Psoas muscle (tissue), 8 donors: ENCODE data around the gene C16orf95. TPM values are rescaled to one million over a fixed set of nuclear protein-coding genes. Genes with fewer than 3 reads are reported as not detected.

Source experiments
- ATAC-seq, 4 donors: fragments of 200-7000 bp; cut with Tn5 transposase; one replicate each; pipeline ENCODE4 v1.9.1; 2020; ENCODE audit warnings: moderate library complexity in 3 of 4, mild to moderate bottlenecking in 2 of 4
- DNase-seq, 2 donors: peaks; one replicate each; pipeline ENCODE4 v3.0.0-alpha.2; 2020
- H3K27ac ChIP-seq: fragments of 200-600 bp; one replicate; pipeline ENCODE4 v1.8.0; 2022
- H3K27me3 ChIP-seq, 3 donors: fragments of 200-600 bp in 1 of 3; one replicate each; pipeline versions ENCODE4 v1.6.1 to v1.8.0; 2013 to 2022; ENCODE audit warnings: low read length in 2 of 3, mild to moderate bottlenecking in 2 of 3, moderate library complexity in 1 of 3; ENCODE audit not compliant: insufficient read depth in 3 of 3
- H3K36me3 ChIP-seq, 2 donors: fragments of 200-600 bp in 1 of 2; one replicate each; pipeline versions ENCODE4 v1.6.1 to v1.8.0; 2013 to 2022; ENCODE audit warnings: low read depth in 1 of 2, mild to moderate bottlenecking in 1 of 2, moderate library complexity in 1 of 2; ENCODE audit not compliant: insufficient read depth in 1 of 2
- H3K4me1 ChIP-seq: fragments of 200-600 bp; one replicate; pipeline ENCODE4 v1.8.0; 2022
- H3K4me3 ChIP-seq: fragments of 200-600 bp; one replicate; pipeline ENCODE4 v1.8.0; 2022; ENCODE audit warnings: mild to moderate bottlenecking
- H3K9me3 ChIP-seq: fragments of 200-600 bp; one replicate; pipeline ENCODE4 v1.8.0; 2022
- WGBS, 3 donors: extraction: QIAGEN DNeasy Blood & Tissue Kit; methylation state at CpG; one replicate each; pipeline versions ENCODE4 v1.1.6 to v1.1.7; 2013; 5-methylcytosine and 5-hydroxymethylcytosine counted together
- intact Hi-C, 2 donors: fragments of 100-400 bp; cut with DNase I; formaldehyde crosslinking; loops; one replicate each; pipeline versions ENCODE4 v1.11.0 to v1.14.2; 2022
- polyA plus RNA-seq, 3 donors: library from polyadenylated mRNA; stranded (reverse); fragments of 200-250 nt; gene quantifications; one replicate each; pipeline ENCODE4 v1.2.3, GENCODE V29; 2013
- total RNA-seq, 4 donors: library from RNA; stranded (reverse); fragmentation: NEBNext Ultra II Directional in 2 of 4; extraction: Animal tissue kit (Norgen Biotek cat#: 25700) in 2 of 4; gene quantifications; one replicate each; pipeline versions ENCODE4 v1.2.1 to v1.2.4, GENCODE V29; 2021 to 2023
- TF ChIP-seq, protein P1 (sequence below): fragments of 200-600 bp; IDR thresholded peaks from one replicate; pipeline ENCODE4 v1.8.0; 2022; ENCODE audit warnings: antibody characterized with exemption
- donor health status: healthy with polysubstance abuse.
- donor health status: DM: no; HTN: no; CAD: no; lungs with moderate emphysema.
- donor health status: Bipolar disorder and iron deficiency.
- donor health status: healthy.
- donor health status: DM: yes; HTN: yes; CAD: no.
- donor health status: DM: no; HTN: no; CAD: no.
- donor health status: DM: no; HTN: no; CAD: no.
- donor health status: DM: yes; HTN: yes; CAD: no.

Gene C16orf95
- total and polyA plus RNA-seq, 7 donors = 1.7 to 8.1 (median 5.4) TPM

DNA sequence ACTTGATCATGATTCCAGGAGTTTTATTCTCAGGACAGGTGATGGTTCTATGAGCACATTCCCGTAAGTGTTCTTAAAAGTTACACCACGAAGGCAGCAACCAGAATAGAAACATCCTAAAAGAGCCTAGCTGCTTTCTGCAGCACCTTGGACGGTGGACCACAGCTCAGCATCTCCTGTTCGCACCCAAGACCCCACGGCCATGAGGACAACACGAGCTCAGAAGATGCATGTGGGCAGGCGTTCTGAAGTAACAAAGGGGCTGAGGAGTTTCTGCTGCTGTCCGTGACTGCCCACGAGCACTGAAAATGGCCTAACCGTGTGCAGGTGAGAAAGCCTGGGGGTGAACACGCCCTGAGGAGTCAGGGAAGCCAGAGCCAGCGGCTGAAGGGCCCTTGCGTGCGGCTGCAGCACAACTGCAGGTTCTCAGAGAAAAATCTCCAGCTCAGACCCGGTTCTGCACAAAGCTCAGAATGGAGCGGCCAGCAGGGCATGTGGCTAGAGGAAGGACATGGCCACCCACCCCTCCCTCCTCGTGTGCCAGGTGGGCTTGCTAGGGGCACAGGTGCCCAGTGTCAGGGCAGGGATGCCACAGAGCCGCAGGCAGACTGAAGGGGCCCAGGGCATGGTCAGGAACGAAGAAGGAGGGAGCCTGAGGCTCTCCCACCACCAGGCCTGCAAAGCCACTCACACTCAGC is 10.8 kb upstream of the C16orf95 start:
- peaks cover 0 to 43% of the 10 kb centered on the region in 2 donors for H3K36me3 ChIP-seq
- no peaks in the 10 kb centered on the region for H3K27me3 ChIP-seq
- TF ChIP-seq, protein P1, sequence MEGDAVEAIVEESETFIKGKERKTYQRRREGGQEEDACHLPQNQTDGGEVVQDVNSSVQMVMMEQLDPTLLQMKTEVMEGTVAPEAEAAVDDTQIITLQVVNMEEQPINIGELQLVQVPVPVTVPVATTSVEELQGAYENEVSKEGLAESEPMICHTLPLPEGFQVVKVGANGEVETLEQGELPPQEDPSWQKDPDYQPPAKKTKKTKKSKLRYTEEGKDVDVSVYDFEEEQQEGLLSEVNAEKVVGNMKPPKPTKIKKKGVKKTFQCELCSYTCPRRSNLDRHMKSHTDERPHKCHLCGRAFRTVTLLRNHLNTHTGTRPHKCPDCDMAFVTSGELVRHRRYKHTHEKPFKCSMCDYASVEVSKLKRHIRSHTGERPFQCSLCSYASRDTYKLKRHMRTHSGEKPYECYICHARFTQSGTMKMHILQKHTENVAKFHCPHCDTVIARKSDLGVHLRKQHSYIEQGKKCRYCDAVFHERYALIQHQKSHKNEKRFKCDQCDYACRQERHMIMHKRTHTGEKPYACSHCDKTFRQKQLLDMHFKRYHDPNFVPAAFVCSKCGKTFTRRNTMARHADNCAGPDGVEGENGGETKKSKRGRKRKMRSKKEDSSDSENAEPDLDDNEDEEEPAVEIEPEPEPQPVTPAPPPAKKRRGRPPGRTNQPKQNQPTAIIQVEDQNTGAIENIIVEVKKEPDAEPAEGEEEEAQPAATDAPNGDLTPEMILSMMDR = no peak
- no peaks in the 10 kb centered on the region for H3K9me3 ChIP-seq
- 84 to 92% (median 87%) methylated on average over 19 of the region's 19 CpGs for WGBS, 3 donors
- ATAC-seq (no peak), DNase-seq (peak in 1 of 2 donors; percentile 38)
- no peak overlapping the region for H3K27ac ChIP-seq
- peaks cover 30% of the 10 kb centered on the region for H3K4me1 ChIP-seq
- no peak overlapping the region for H3K4me3 ChIP-seq
- intact Hi-C loops = loop anchor here in 1 of 2 donors (5.0 kb wide), 1 partner anchor 44 kb away; no protein-coding TSS in a partner anchor

DNA sequence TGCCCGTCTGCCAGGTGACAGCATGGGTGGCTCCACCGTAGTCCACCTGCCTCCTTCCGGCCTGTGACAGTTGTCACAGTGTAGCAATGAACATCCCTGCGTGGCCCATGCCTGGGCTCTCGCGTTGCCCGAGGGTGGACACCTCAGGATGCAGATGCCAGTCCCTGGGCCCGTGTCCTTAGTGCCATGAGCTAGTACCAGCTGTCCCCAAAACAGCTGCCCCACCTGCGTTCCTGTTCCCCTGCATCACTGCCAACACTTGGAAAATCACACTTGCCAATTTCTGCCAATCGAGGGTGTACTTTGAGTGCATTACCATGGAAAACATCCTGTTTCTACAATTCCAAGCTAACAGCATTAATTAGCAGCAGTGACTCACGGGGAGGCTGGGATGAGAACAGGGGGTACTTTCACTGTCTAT is 9.0 kb upstream of the C16orf95 start:
- DNase-seq (peak in 1 of 2 donors; percentile 54), ATAC-seq (peak; percentile 16 to 34 (median 24))
- peak overlapping the region; percentile 2 for H3K27ac ChIP-seq
- no peaks in the 10 kb centered on the region for H3K27me3 ChIP-seq
- 34 to 53% (median 39%) methylated on average over 11 of the region's 11 CpGs for WGBS, 3 donors
- H3K4me1 ChIP-seq = peaks cover 21% of the 10 kb centered on the region
- intact Hi-C loops = loop anchor here in 1 of 2 donors (5.0 kb wide), 1 partner anchor 46 kb away; no protein-coding TSS in a partner anchor
- no peak overlapping the region for H3K4me3 ChIP-seq
- H3K36me3 ChIP-seq = peaks cover 0 to 36% of the 10 kb centered on the region in 2 donors
- TF ChIP-seq, protein P1 = no peak
- no peaks in the 10 kb centered on the region for H3K9me3 ChIP-seq

DNA sequence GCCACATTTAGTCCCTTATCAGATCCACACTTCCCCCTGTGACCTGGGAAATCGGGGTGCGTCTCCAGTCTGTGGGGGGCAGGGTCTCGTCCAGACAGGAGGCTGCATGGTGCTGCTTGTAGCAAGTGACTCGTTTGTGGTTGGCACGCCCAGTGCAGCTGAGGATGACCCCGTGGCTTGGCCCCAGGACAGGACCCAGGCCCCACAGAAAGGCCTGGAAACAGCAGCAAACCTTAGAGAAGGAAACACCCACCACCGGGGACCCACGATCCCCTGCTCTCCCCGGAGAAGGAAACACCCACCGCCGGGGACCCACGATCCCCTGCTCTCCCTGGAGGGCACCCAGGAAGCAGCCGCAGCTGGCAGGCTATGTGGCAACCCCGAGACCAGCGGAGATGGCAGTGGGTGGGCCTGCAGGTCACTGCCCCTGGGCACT is 8.2 kb upstream of the C16orf95 start:
- Histone ChIP-seq H3K4me3 (no peak overlapping the region), H3K27ac (no peak overlapping the region), H3K36me3 (peaks cover 0 to 34% of the 10 kb centered on the region in 2 donors), H3K9me3 (no peaks in the 10 kb centered on the region), H3K4me1 (peaks cover 21% of the 10 kb centered on the region), H3K27me3 (no peaks in the 10 kb centered on the region)
- peak in 2 of 4 donors; percentile 16 to 20 for ATAC-seq
- WGBS, 3 donors = 50 to 73% (median 59%) methylated on average over 15 of the region's 15 CpGs
- peak in 1 of 2 donors; percentile 54 for DNase-seq
- intact Hi-C loops = loop anchor here (2.0 to 5.0 kb wide), 3 partner anchors 47 to 67 kb away; partner anchors contain the start of genes FBXO31 (in 2 of the 2) and MAP1LC3B (in 1 of the 2)
- TF ChIP-seq, protein P1 = no peak

DNA sequence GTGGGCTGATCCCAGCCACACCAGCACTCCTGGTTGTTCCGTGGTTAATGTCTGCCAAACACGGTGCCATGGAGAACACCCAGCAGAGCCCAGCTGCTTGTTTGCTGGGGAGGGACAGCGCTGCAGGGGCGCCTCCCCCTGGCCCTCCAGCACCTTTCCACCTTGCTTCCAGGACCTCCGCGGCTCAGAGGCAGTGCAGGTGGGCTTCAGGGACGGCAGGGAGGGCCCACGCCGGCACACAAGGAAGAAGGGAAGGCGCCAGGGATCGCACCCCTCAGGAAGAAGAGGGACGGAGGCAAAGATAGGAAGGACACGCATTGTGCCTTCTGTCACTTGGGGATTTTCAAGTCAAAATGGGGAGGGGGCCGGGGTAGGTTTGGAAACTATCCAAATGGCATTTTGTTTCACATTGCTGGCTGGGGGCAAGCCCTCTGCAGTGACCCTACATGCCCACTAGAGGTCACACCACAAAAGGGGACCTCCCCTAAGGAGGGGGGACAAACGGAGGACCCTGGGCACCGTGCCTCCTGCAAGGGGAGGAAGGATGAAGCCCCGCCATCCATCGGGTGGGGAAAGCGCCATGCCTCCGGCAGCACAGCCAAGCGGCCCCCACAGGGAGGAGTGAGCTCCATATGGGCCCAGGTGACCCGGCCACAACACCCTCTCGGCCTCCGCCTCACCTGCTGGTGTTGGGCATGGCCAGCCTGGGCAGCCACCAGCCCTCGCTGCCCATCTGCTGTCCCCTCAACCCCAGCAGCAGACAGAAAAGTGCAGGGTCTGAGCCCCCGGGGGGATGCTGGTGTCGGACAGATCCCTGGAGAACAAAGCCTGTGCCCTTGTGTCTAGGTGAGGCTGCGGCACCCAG is 7.5 kb upstream of the C16orf95 start:
- H3K27ac ChIP-seq = peak overlapping the region; percentile 54
- H3K36me3 ChIP-seq = peaks cover 0 to 26% of the 10 kb centered on the region in 2 donors
- peak in 1 of 2 donors; percentile 74 for DNase-seq
- no peaks in the 10 kb centered on the region for H3K27me3 ChIP-seq
- ATAC-seq = peak; percentile 56 to 79 (median 67)
- no peaks in the 10 kb centered on the region for H3K9me3 ChIP-seq
- H3K4me1 ChIP-seq = peaks cover 21% of the 10 kb centered on the region
- no peak overlapping the region for H3K4me3 ChIP-seq
- intact Hi-C loops = loop anchor here (2.0 to 5.0 kb wide), 3 partner anchors 48 to 68 kb away; partner anchors contain the start of genes FBXO31 (in 2 of the 2) and MAP1LC3B (in 1 of the 2)
- TF ChIP-seq, protein P1 = peak; percentile 74
- WGBS, 3 donors = 40 to 44% (median 43%) methylated on average over 28 of the region's 28 CpGs
